ENCODE data around the gene NDUFAB1.
A peak's percentile ranks its signal among the peaks of the same experiment; 100 is the strongest.

NDUFAB1 gene

GRCh38 chr16:23537390-23537789 lies 58.7 kb downstream of the NDUFAB1 start:
- TF ChIP-seq, protein P1, sequence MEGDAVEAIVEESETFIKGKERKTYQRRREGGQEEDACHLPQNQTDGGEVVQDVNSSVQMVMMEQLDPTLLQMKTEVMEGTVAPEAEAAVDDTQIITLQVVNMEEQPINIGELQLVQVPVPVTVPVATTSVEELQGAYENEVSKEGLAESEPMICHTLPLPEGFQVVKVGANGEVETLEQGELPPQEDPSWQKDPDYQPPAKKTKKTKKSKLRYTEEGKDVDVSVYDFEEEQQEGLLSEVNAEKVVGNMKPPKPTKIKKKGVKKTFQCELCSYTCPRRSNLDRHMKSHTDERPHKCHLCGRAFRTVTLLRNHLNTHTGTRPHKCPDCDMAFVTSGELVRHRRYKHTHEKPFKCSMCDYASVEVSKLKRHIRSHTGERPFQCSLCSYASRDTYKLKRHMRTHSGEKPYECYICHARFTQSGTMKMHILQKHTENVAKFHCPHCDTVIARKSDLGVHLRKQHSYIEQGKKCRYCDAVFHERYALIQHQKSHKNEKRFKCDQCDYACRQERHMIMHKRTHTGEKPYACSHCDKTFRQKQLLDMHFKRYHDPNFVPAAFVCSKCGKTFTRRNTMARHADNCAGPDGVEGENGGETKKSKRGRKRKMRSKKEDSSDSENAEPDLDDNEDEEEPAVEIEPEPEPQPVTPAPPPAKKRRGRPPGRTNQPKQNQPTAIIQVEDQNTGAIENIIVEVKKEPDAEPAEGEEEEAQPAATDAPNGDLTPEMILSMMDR (conservative IDR thresholded peaks at IDR 0.05; ENCODE audit: low read depth, low read length) = no peak
- no peak overlapping the region for H3K4me3 ChIP-seq (ENCODE audit: low read depth, low read length)
- peak; percentile 44 for DNase-seq (ENCODE audit: low read depth)

GRCh38 chr16:23535901-23536300 lies 60.2 kb downstream of the NDUFAB1 start:
- TF ChIP-seq, protein P1 (conservative IDR thresholded peaks at IDR 0.05; ENCODE audit: low read depth, low read length) = no peak
- H3K4me3 ChIP-seq (ENCODE audit: low read depth, low read length) = no peak overlapping the region

GRCh38 chr16:23534868-23535860 lies 61.0 kb downstream of the NDUFAB1 start:
- no peak overlapping the region for H3K4me3 ChIP-seq (ENCODE audit: low read depth, low read length)
- TF ChIP-seq, protein P1 (conservative IDR thresholded peaks at IDR 0.05; ENCODE audit: low read depth, low read length) = no peak
- DNase-seq (ENCODE audit: low read depth) = no peak

More at GRCh38 chr16:23535901-23536300, 60.2 kb downstream of the NDUFAB1 start:
- DNase-seq (ENCODE audit: low read depth) = no peak

DNA sequence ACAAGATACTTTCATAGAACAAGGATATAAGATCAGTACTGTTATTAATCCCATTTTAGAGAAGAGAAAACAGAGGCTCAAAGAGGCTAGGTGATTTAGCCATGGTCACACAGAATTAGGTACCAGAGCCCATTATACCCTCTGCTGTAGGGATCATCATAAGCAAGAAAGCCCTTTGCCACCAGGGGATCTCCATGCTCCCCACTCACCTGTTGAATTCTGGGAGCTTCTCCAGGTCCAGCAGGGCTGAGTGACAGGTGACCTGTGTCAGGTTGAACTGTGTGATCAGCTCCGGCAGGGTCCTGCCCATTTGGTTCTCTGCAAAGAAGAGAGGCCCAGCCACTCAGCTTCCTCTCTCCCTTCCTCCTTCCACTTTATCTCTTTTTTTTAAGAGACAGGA lies 63.7 kb downstream of the NDUFAB1 start:
- DNase-seq (ENCODE audit: low read depth) = no peak
- no peak overlapping the region for H3K4me3 ChIP-seq (ENCODE audit: low read depth, low read length)
- TF ChIP-seq, protein P1 (conservative IDR thresholded peaks at IDR 0.05; ENCODE audit: low read depth, low read length) = no peak
